VCaP (cell line): ENCODE results near the gene TAOK2.
"Not testable (repeated sequence)": the region's sequence is repeated elsewhere in the genome, so short reads cannot be mapped to it uniquely, and the experiment has no call there.

Experiments
- H3K27ac ChIP-seq: fragments of 450-650 bp; 2 replicates; pipeline ENCODE4 v1.5.1; 2017
- CTCF ChIP-seq: fragments of 450-650 bp; conservative IDR thresholded peaks from 2 replicates; pipeline ENCODE4 v1.5.1; 2017; ENCODE audit warnings: mild to moderate bottlenecking, moderate library complexity

The TAOK2 gene

GRCh38 chr16:30028438-30029076, 54.9 kb downstream of the TAOK2 start:
- no peak for TF ChIP-seq CTCF
- H3K27ac ChIP-seq, result no peak overlapping the region

- H3K27ac ChIP-seq, result peak overlapping the region; percentile 62; the same call in 1 of the 2 replicates
- TF ChIP-seq CTCF, result no peak
These were observed 56.5 kb downstream of the TAOK2 start for GRCh38 chr16:30030011-30030685.

GRCh38 chr16:30030841-30031413, 57.3 kb downstream of the TAOK2 start, which contains the start of gene TLCD3B:
TSS of gene TLCD3B (minus strand) at chr16:30031271. CDS start at chr16:30030527, 744 bp downstream.
- peak within 1 kb of the TSS; percentile 62; the same call in 1 of the 2 replicates for H3K27ac ChIP-seq
- no peak for TF ChIP-seq CTCF

- peak overlapping the region; percentile 62; the same call in 1 of the 2 replicates for H3K27ac ChIP-seq
- no peak for TF ChIP-seq CTCF
These were observed 57.8 kb downstream of the TAOK2 start for GRCh38 chr16:30031477-30031918.

GRCh38 chr16:30032083-30032819, 58.6 kb downstream of the TAOK2 start:
- peak; percentile 79 for TF ChIP-seq CTCF
- H3K27ac ChIP-seq, result no peak overlapping the region

GRCh38 chr16:30033270-30033669, 59.6 kb downstream of the TAOK2 start:
- no peak overlapping the region for H3K27ac ChIP-seq
- TF ChIP-seq CTCF, result no peak

GRCh38 chr16:30040221-30040620, 66.6 kb downstream of the TAOK2 start:
- no peak for TF ChIP-seq CTCF
- H3K27ac ChIP-seq, result no peak overlapping the region

GRCh38 chr16:30040690-30041089, 67.0 kb downstream of the TAOK2 start:
- not testable (repeated sequence) for H3K27ac ChIP-seq
